Measurements from ENCODE around the gene RING1.

- TF ChIP-seq CTCF (IDR thresholded peaks at IDR 0.05) (no peak), POLR2AphosphoS5 (IDR thresholded peaks at IDR 0.05) (no peak)
These were observed 44.5 kb downstream of the RING1 start for GRCh38 chr6:33252759-33253158.
